Measurements from ENCODE around the gene LRRC4C. TPM values are rescaled to one million over a fixed set of nuclear protein-coding genes. Genes with fewer than 3 reads are reported as not detected.

The LRRC4C gene
- total RNA-seq, 1 donor from 2014 or later, result 2.7 TPM

GRCh38 chr11:41081756-41082285 lies 377.6 kb downstream of the LRRC4C start:
- Mint-ChIP-seq H3K4me3 (no peak overlapping the region), H3K9me3 (peaks cover 6% of the 10 kb centered on the region)
- H3K27ac ChIP-seq, result no peak overlapping the region

DNA sequence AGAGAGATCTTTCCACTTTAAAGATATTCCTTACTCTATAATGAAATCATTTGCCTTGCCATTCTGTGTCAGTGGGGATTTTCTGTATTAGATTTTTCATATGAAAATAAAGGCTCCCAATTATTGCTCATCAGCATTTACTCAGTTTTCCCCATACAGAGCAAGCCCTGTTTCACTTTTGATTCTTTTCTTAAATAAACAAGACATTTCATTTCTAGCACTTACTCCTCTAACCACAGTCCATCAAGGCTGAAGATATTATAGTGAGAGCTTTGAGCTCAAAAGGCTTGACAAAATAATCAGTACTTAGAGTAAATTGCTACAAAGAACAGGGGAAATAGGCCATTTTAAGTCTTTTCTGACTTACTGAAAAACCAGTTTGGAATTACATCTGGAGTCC lies 385.1 kb downstream of the LRRC4C start:
- Histone ChIP-seq H3F3A (ENCODE audit: low read depth) (no peaks in the 10 kb centered on the region), H3K79me2 (ENCODE audit: low read depth) (no peaks in the 10 kb centered on the region), H3K9me3 (ENCODE audit: low read depth) (no peaks in the 10 kb centered on the region), H3K36me3 (no peaks in the 10 kb centered on the region), H4K20me1 (ENCODE audit: low read depth) (no peaks in the 10 kb centered on the region), H2AFZ (replicated peaks) (no peak overlapping the region), H3K4me1 (no peaks in the 10 kb centered on the region), H3K4me3 (no peak overlapping the region), H3K27me3 (no peaks in the 10 kb centered on the region), H3K27ac (no peak overlapping the region), H3K9ac (no peak overlapping the region), H3K4me2 (no peak overlapping the region)
- H3K27me3 Mint-ChIP-seq (ENCODE audit: insufficient read depth, low read depth), result no peaks in the 10 kb centered on the region
- no peak overlapping the region for H3K4me3 Mint-ChIP-seq
- peaks cover 31% of the 10 kb centered on the region for H3K9me3 Mint-ChIP-seq
- H3K36me3 Mint-ChIP-seq, result peaks cover 1% of the 10 kb centered on the region
- TF ChIP-seq EZH2 (IDR thresholded peaks at IDR 0.05), result no peak
- no peak for TF ChIP-seq EZH2phosphoT487 (IDR thresholded peaks at IDR 0.05)
- no peak for TF ChIP-seq CTCF (IDR thresholded peaks at IDR 0.05)
- H3K4me1 Mint-ChIP-seq, result no peaks in the 10 kb centered on the region
- DNase-seq (ENCODE audit: low spot score), result no peak
- no peak overlapping the region for H3K27ac Mint-ChIP-seq

More at GRCh38 chr11:41081756-41082285, 377.6 kb downstream of the LRRC4C start:
- Mint-ChIP-seq H3K36me3 (no peaks in the 10 kb centered on the region), H3K27me3 (ENCODE audit: insufficient read depth, low read depth) (no peaks in the 10 kb centered on the region), H3K4me1 (no peaks in the 10 kb centered on the region), H3K27ac (no peak overlapping the region)
- Histone ChIP-seq H3K27me3 (no peaks in the 10 kb centered on the region), H2AFZ (replicated peaks) (no peak overlapping the region), H3K79me2 (ENCODE audit: low read depth) (no peaks in the 10 kb centered on the region), H3K9me3 (ENCODE audit: low read depth) (no peaks in the 10 kb centered on the region), H3K36me3 (no peaks in the 10 kb centered on the region), H3K9ac (no peak overlapping the region), H4K20me1 (ENCODE audit: low read depth) (no peaks in the 10 kb centered on the region), H3K4me2 (no peak overlapping the region), H3K4me1 (no peaks in the 10 kb centered on the region), H3K4me3 (no peak overlapping the region), H3F3A (ENCODE audit: low read depth) (no peaks in the 10 kb centered on the region)
- DNase-seq (ENCODE audit: low spot score), result no peak
- TF ChIP-seq CTCF (IDR thresholded peaks at IDR 0.05), result no peak
- TF ChIP-seq EZH2 (IDR thresholded peaks at IDR 0.05), result no peak
- TF ChIP-seq EZH2phosphoT487 (IDR thresholded peaks at IDR 0.05), result no peak

DNA sequence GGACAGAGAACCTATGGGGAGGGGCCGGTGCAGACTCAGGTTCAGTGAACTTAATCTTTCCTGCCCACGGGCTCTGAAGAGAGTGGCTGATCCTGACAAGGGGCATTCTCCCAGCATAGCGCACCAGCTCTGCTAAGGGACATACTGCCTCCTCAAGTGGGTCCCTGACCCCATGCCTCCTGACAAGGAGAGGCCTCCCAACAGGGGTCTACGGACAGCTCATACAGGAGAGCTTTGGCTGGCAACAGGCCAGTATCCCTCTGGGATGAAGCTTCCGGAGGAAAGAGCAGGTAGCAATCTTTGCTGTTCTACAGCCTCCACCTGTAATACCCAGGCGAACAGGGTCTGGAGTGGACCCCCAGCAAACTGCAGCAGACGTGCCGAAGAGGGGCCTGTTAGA lies 394.0 kb downstream of the LRRC4C start:
- no peak for TF ChIP-seq EZH2phosphoT487 (IDR thresholded peaks at IDR 0.05)
- Mint-ChIP-seq H3K27ac (no peak overlapping the region), H3K4me3 (no peak overlapping the region), H3K4me1 (no peaks in the 10 kb centered on the region), H3K9me3 (peaks cover 31% of the 10 kb centered on the region), H3K27me3 (ENCODE audit: insufficient read depth, low read depth) (no peaks in the 10 kb centered on the region), H3K36me3 (peaks cover 2% of the 10 kb centered on the region)
- Histone ChIP-seq H3K36me3 (no peaks in the 10 kb centered on the region), H2AFZ (replicated peaks) (no peak overlapping the region), H3F3A (ENCODE audit: low read depth) (no peaks in the 10 kb centered on the region), H4K20me1 (ENCODE audit: low read depth) (no peaks in the 10 kb centered on the region), H3K4me3 (no peak overlapping the region), H3K79me2 (ENCODE audit: low read depth) (no peaks in the 10 kb centered on the region), H3K27me3 (no peaks in the 10 kb centered on the region), H3K9ac (no peak overlapping the region), H3K27ac (no peak overlapping the region), H3K4me2 (no peak overlapping the region), H3K9me3 (ENCODE audit: low read depth) (no peaks in the 10 kb centered on the region), H3K4me1 (no peaks in the 10 kb centered on the region)
- DNase-seq (ENCODE audit: low spot score), result no peak

DNA sequence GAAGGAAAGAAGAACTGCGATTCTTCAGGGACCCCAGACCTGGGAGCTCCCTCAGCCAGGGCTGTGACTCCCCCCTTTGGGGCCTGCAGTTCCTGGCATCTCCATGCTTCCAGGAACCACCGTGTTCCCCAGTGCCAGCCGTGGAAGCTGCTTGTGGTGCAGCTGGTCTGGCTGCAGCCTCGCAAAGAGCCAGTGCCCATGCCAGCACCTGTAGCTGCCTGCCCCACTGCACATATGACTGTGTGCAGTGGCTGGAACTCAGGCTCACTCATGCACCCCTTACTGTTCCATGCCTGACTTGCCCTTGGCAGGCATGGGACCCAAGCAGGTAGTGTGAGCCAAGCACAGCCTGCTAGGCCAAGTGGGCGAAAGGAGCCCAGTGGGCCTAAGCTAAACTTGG lies 401.3 kb downstream of the LRRC4C start:
- Mint-ChIP-seq H3K27ac (no peak overlapping the region), H3K27me3 (ENCODE audit: insufficient read depth, low read depth) (no peaks in the 10 kb centered on the region), H3K4me3 (no peak overlapping the region), H3K9me3 (no peaks in the 10 kb centered on the region), H3K4me1 (no peaks in the 10 kb centered on the region), H3K36me3 (no peaks in the 10 kb centered on the region)
- Histone ChIP-seq H3F3A (ENCODE audit: low read depth) (no peaks in the 10 kb centered on the region), H4K20me1 (ENCODE audit: low read depth) (no peaks in the 10 kb centered on the region), H3K4me1 (no peaks in the 10 kb centered on the region), H3K9ac (no peak overlapping the region), H3K9me3 (ENCODE audit: low read depth) (no peaks in the 10 kb centered on the region), H3K27me3 (no peaks in the 10 kb centered on the region), H3K79me2 (ENCODE audit: low read depth) (no peaks in the 10 kb centered on the region), H3K4me3 (no peak overlapping the region), H2AFZ (replicated peaks) (no peak overlapping the region), H3K4me2 (no peak overlapping the region), H3K27ac (no peak overlapping the region), H3K36me3 (no peaks in the 10 kb centered on the region)
- TF ChIP-seq EZH2phosphoT487 (IDR thresholded peaks at IDR 0.05) (no peak), EZH2 (IDR thresholded peaks at IDR 0.05) (no peak)
- no peak for DNase-seq (ENCODE audit: low spot score)
